Pancreas (tissue), 10 donors: ENCODE measurements around the gene ITGA1. TPM values are rescaled to one million over a fixed set of nuclear protein-coding genes. Genes with fewer than 3 reads are reported as not detected.

Experiments
- ATAC-seq, 4 donors: fragments of 200-7000 bp; cut with Tn5 transposase; one replicate each; pipeline versions ENCODE4 v1.8.0 to v1.9.1; 2020; ENCODE audit warnings: mild to moderate bottlenecking in 4 of 4, moderate library complexity in 4 of 4
- DNase-seq, 6 donors: peaks; one replicate each; pipeline ENCODE4 v3.0.0-alpha.2; 2020
- FAIRE-seq: peaks from 2 replicates; lab custom pipeline; 2012; peaks lifted over from hg19 to GRCh38; lab: Jason Lieb, UNC
- H3K27ac ChIP-seq, 4 donors: fragments of 200-600 bp; sonication (generic); 1 replicate in 3 of 4; 2 replicates in 1 of 4; pipeline versions ENCODE4 v1.5.0 to v1.8.0; 2020
- H3K27me3 ChIP-seq, 4 donors: fragments of 200-600 bp; one replicate each; pipeline ENCODE4 v1.8.0; 2021
- H3K36me3 ChIP-seq, 3 donors: fragments of 200-600 bp; sonication (generic) in 1 of 3; one replicate each; pipeline versions ENCODE4 v1.5.0 to v1.8.0; 2020 to 2021
- H3K4me1 ChIP-seq, 3 donors: fragments of 200-600 bp; one replicate each; pipeline ENCODE4 v1.8.0; 2021
- H3K4me3 ChIP-seq, 4 donors: fragments of 200-600 bp; sonication (generic) in 2 of 4; one replicate each; pipeline versions ENCODE4 v1.5.0 to v1.8.0; 2020 to 2021
- H3K9me3 ChIP-seq, 4 donors: fragments of 200-600 bp; one replicate each; pipeline ENCODE4 v1.8.0; 2021
- WGBS, 2 donors: extraction: QIAGEN DNeasy Blood & Tissue Kit; methylation state at CpG; one replicate each; pipeline ENCODE4 v1.1.7; 2013; 5-methylcytosine and 5-hydroxymethylcytosine counted together
- intact Hi-C, 3 donors: fragments of 100-400 bp; cut with DNase I; formaldehyde crosslinking; loops; one replicate each; pipeline versions ENCODE4 v1.11.1 to v1.14.2; 2022
- polyA plus RNA-seq, 2 donors: library from polyadenylated mRNA; stranded (reverse); fragments of 200-250 nt; gene quantifications; one replicate each; pipeline ENCODE4 v1.2.3, GENCODE V29; 2013
- total RNA-seq, 6 donors: library from RNA; stranded (reverse); fragmentation: NEBNext Ultra II Directional in 4 of 6; extraction: Animal tissue kit (Norgen Biotek cat#: 25700) in 4 of 6; gene quantifications; one replicate each; pipeline versions ENCODE4 v1.2.1 to v1.2.4, GENCODE V29; 2021 to 2023
- TF ChIP-seq, protein P1 (sequence below), 4 donors: fragments of 200-600 bp; sonication (generic) in 3 of 4; IDR thresholded peaks; one replicate each; pipeline versions ENCODE4 v1.5.0 to v1.8.0; 2021; ENCODE audit warnings: antibody characterized with exemption in 4 of 4
- donor health status: healthy with polysubstance abuse.
- donor health status: DM: no; HTN: no; CAD: no; lungs with moderate emphysema.
- donor health status: DM: no; HTN: no; CAD: no.
- donor health status: control.
- donor health status: control.
- donor health status: Bipolar disorder and iron deficiency.
- donor health status: DM: yes; HTN: yes; CAD: no.
- donor health status: DM: no; HTN: no; CAD: no.
- donor health status: DM: no; HTN: no; CAD: no.
- donor health status: DM: yes; HTN: yes; CAD: no.

The ITGA1 gene
- total and polyA plus RNA-seq, 8 donors, result 1.9 to 18.3 (median 6.3) TPM

- intact Hi-C loops, result no loop called here
- TF ChIP-seq, protein P1, sequence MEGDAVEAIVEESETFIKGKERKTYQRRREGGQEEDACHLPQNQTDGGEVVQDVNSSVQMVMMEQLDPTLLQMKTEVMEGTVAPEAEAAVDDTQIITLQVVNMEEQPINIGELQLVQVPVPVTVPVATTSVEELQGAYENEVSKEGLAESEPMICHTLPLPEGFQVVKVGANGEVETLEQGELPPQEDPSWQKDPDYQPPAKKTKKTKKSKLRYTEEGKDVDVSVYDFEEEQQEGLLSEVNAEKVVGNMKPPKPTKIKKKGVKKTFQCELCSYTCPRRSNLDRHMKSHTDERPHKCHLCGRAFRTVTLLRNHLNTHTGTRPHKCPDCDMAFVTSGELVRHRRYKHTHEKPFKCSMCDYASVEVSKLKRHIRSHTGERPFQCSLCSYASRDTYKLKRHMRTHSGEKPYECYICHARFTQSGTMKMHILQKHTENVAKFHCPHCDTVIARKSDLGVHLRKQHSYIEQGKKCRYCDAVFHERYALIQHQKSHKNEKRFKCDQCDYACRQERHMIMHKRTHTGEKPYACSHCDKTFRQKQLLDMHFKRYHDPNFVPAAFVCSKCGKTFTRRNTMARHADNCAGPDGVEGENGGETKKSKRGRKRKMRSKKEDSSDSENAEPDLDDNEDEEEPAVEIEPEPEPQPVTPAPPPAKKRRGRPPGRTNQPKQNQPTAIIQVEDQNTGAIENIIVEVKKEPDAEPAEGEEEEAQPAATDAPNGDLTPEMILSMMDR (IDR thresholded peaks at IDR 0.05), result no peak
- Histone ChIP-seq H3K27ac (peak overlapping the region in 3 of 4 donors; percentile 87 to 93 (median 88)), H3K36me3 (no peaks in the 10 kb centered on the region), H3K4me3 (peak overlapping the region; percentile 52 to 75 (median 66)), H3K9me3 (no peaks in the 10 kb centered on the region), H3K27me3 (no peaks in the 10 kb centered on the region), H3K4me1 (peaks cover 8 to 23% (median 23%) of the 10 kb centered on the region in 3 donors)
- FAIRE-seq, result no peak
- ATAC-seq, result no peak
- WGBS, 2 donors, result 26% methylated on average over 8 of the region's 8 CpGs
- DNase-seq, result no peak
Measured at GRCh38 chr5:52801329-52801728, 13.6 kb downstream of the ITGA1 start.

GRCh38 chr5:52802272-52802973 is 14.7 kb downstream of the ITGA1 start:
- TF ChIP-seq, protein P1 (IDR thresholded peaks at IDR 0.05), result no peak
- H3K9me3 ChIP-seq, result no peaks in the 10 kb centered on the region
- DNase-seq (no peak), ATAC-seq (no peak), FAIRE-seq (peak; percentile 53)
- WGBS, 2 donors, result 68 to 74% methylated on average over 2 of the region's 2 CpGs
- peak overlapping the region in 3 of 4 donors; percentile 52 to 75 (median 68) for H3K4me3 ChIP-seq
- no peak overlapping the region for H3K27ac ChIP-seq
- H3K36me3 ChIP-seq, result no peaks in the 10 kb centered on the region
- peaks cover 8 to 23% (median 23%) of the 10 kb centered on the region in 3 donors for H3K4me1 ChIP-seq
- intact Hi-C loops, result no loop called here
- no peaks in the 10 kb centered on the region for H3K27me3 ChIP-seq

- Histone ChIP-seq H3K4me1 (peaks cover 8 to 23% (median 23%) of the 10 kb centered on the region in 3 donors), H3K27me3 (no peaks in the 10 kb centered on the region), H3K36me3 (no peaks in the 10 kb centered on the region), H3K27ac (no peak overlapping the region), H3K9me3 (no peaks in the 10 kb centered on the region), H3K4me3 (peak overlapping the region in 2 of 4 donors; percentile 68 to 75)
- ATAC-seq, result no peak
- TF ChIP-seq, protein P1 (IDR thresholded peaks at IDR 0.05), result no peak
- intact Hi-C loops, result no loop called here
- 66 to 69% methylated on average over 6 of the region's 6 CpGs for WGBS, 2 donors
- no peak for DNase-seq
- no peak for FAIRE-seq
Measured at GRCh38 chr5:52802974-52803336, 15.2 kb downstream of the ITGA1 start.

- no peak overlapping the region for H3K27ac ChIP-seq
- H3K9me3 ChIP-seq, result no peaks in the 10 kb centered on the region
- no peak overlapping the region for H3K4me3 ChIP-seq
- WGBS, 2 donors, result 63 to 72% methylated on average over 2 of the region's 2 CpGs
- TF ChIP-seq, protein P1 (IDR thresholded peaks at IDR 0.05), result no peak
- peaks cover 8 to 23% (median 23%) of the 10 kb centered on the region in 3 donors for H3K4me1 ChIP-seq
- no peaks in the 10 kb centered on the region for H3K27me3 ChIP-seq
- FAIRE-seq (no peak), DNase-seq (no peak), ATAC-seq (no peak)
- no peaks in the 10 kb centered on the region for H3K36me3 ChIP-seq
- intact Hi-C loops, result no loop called here
Measured at GRCh38 chr5:52804387-52804791, 16.7 kb downstream of the ITGA1 start.

DNA sequence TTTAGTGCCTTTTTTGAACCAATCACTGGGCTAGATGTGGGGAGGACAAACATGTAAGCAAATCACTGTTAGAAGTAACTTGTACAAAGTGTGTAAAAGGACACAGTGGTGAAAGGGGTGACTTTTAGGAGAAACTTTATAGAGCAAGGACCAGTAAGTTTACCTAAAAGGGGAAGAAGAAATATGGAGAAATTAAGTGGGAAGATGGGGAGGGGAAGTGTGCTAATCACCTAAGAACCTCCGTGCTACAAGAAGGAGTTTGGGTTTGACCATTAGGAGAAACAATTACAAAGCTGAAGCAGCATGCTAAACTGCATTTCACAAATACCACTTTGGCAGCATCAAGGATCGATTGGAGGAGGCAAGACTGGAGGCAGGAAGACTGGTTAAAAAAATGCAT is 17.3 kb downstream of the ITGA1 start:
- intact Hi-C loops, result no loop called here
- no peaks in the 10 kb centered on the region for H3K9me3 ChIP-seq
- ATAC-seq, result no peak
- no peak overlapping the region for H3K4me3 ChIP-seq
- TF ChIP-seq, protein P1 (IDR thresholded peaks at IDR 0.05), result no peak
- FAIRE-seq, result no peak
- no peak overlapping the region for H3K27ac ChIP-seq
- WGBS, 2 donors, result 83 to 85% methylated on average over 2 of the region's 2 CpGs
- DNase-seq, result no peak
- H3K36me3 ChIP-seq, result no peaks in the 10 kb centered on the region
- H3K27me3 ChIP-seq, result no peaks in the 10 kb centered on the region
- peaks cover 8 to 23% (median 23%) of the 10 kb centered on the region in 3 donors for H3K4me1 ChIP-seq
